Epithelial cell of prostate (primary cell): ENCODE results near the gene TIGD6.

Experiments
- DNase-seq: peaks from one replicate; pipeline ENCODE4 v3.0.0-alpha.2; 2011; ENCODE audit warnings: low read depth, low spot score
- H3K27ac ChIP-seq: fragments of 450-650 bp; 2 replicates; pipeline ENCODE4 v1.5.1; 2017; ENCODE audit warnings: mild to moderate bottlenecking

TIGD6 gene

DNA sequence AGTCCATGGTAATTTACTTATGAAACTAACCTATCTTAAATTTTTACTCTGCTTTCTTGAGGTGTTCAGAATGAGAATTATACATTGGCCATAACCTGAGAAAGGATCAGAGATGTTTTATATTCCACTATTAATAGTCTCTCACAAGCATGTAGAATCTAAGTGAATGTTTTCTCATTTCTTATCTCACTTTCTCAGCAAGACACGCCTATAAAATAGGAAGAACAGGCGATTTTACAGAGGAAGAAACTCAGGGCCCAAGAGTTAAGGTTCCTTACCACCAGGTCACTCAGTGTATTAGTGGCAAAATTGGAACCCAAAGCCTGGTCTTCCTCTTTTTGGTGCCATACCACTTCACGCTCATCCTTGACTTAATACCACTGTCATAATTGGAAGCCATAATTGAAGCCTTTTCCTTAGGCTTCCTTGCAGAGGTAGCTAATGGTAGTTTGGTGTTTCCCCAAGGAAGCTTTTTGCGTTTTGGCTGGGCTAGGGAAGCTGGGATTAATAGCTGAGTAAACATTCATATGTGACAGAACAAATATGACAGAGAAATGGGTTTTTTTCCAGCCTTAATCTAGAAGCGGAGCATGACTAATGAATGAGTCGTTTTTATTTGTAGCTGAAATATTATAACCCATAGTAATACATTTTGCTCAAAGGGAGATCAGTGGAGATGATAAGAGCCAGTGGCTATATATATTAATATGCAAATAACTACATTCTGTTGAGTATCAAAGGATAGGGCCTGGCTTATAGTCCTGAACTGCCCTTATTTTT is 17.0 kb upstream of the TIGD6 start:
- no peak for DNase-seq
- H3K27ac ChIP-seq: peak overlapping the region; percentile 49

- no peak for DNase-seq
- peak overlapping the region; percentile 49 for H3K27ac ChIP-seq
Measured at GRCh38 chr5:150016537-150016936, 16.1 kb upstream of the TIGD6 start.

GRCh38 chr5:150015415-150015814 is 15.0 kb upstream of the TIGD6 start:
- DNase-seq: no peak
- no peak overlapping the region for H3K27ac ChIP-seq

- no peak for DNase-seq
- H3K27ac ChIP-seq: no peak overlapping the region
Measured at GRCh38 chr5:150014456-150014855, 14.0 kb upstream of the TIGD6 start.

DNA sequence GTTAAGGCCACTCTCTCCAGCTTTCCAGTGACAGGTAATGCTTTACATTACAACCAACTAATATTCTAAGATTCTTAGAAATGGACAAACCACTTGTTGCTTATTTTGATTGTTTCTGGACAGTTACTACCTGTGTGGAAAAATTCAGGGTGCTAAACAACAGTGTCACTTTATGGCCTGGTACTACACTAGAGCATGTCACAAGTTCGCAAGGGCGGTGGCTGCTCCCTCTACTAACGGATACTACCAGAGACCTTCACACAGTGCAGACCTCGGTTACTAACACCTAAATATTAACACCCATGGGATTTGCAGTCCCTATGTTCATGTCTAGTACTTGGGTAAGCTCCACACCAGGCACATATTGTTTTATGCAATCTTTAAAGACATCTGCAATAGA is 13.5 kb upstream of the TIGD6 start:
- no peak for DNase-seq
- no peak overlapping the region for H3K27ac ChIP-seq

DNA sequence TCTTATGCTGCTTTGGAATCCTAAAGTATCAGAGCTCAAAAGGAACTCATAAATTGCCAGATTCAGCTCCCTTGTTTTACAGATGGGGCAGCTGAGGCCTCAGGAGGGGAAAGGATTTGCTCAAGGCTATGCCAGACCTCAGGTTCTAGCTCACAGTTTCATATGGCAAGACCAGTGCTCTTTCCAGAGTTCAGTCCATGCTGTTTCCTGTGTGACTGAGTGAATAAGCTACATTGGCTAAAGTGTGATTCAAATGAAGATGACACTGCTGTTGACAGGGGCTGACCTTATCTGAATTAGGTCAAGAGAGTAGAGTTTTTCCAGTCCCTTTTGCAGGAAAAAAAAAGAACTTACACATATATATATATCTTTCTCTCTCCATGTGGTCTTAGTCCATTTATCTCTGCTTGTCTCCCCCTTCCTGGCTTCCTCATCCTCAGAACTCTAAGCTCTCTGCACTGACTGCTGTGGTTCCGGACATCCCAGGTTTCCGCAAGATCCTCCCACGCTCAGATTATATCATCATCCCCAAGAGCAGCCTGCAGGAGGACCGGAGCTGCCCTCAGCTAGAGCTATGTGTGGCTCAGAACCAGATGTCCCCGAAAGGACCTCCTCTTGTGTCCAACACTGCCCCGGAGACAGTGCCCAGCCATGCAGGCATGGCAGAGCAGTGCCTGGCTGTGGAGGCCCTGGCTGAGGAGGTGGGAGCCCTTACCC is 9.4 kb upstream of the TIGD6 start:
- no peak for DNase-seq

DNA sequence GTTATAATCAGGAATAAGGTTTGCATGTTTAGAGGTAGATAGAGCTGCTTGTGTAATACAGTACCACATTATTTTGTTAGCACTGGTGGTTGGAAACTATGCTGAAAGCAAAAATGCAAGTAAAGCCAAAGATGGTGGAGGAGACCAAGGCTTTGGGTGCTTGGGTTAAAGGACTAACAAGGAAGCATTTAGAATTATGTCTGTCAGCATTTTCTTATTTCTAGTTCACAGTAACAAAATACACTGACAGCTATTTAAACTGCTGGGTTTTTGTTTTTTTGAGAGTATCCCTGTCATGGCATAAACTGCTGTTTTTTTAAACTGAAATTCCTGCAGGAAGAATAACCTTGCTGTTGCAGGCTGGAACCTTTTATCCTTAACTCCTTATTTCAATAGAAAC is 6.6 kb upstream of the TIGD6 start:
- no peak for DNase-seq
- H3K27ac ChIP-seq: no peak overlapping the region

More for the DNA sequence above, 9.4 kb upstream of the TIGD6 start:
- H3K27ac ChIP-seq: no peak overlapping the region

DNA sequence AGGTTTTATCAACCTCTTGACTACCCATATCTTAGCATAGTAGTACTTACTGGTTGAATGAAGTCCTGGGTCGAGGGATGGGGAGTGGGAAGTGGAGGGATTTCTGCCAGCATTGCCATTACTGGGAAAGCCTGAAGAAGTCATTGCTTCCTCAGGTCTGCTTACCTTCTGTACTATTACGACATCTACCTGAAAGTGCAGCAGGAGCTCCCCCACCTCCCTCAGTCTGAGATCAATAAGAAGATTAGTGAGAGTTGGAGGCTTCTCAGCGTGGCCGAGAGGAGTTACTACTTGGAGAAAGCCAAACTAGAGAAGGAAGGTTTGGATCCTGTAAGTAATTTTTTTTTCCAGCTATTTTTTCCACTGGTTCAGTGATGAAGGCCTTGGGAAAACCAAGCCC is 5.9 kb upstream of the TIGD6 start:
- no peak for DNase-seq
- H3K27ac ChIP-seq: no peak overlapping the region

GRCh38 chr5:150001660-150002486 is 1.4 kb upstream of the TIGD6 start:
- peak overlapping the region; percentile 96 for H3K27ac ChIP-seq
- DNase-seq: peak; percentile 27

- no peak for DNase-seq
- peak overlapping the region; percentile 96 for H3K27ac ChIP-seq
Measured at GRCh38 chr5:150000990-150001659, 671 bp upstream of the TIGD6 start.

DNA sequence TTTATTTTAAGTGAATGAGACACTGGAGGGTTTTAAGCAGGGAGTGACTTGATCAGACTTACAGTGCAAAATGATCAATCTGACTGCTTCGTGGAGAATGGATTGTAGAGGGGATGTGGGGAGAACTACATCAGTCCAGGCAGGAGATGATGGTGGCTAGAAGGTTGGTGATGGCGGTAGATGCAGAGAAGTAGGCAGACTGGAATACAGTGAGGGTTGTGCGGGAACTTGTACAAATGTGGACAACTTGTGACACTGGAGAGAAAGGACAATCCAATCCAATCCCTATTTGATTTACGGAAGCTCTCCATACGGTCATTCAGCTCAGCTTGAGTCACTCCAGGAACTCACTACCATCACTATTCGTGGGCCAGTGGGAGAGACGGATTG is 593 bp downstream of the TIGD6 start:
- H3K27ac ChIP-seq: peak overlapping the region; percentile 96
- DNase-seq: no peak

- DNase-seq: no peak
- H3K27ac ChIP-seq: peak overlapping the region; percentile 96
Measured at GRCh38 chr5:149999359-149999758, 1.1 kb downstream of the TIGD6 start.

GRCh38 chr5:149998281-149998680 is 2.2 kb downstream of the TIGD6 start:
- no peak for DNase-seq
- H3K27ac ChIP-seq: no peak overlapping the region

GRCh38 chr5:149996205-149996890 is 4.1 kb downstream of the TIGD6 start:
- DNase-seq: no peak
- no peak overlapping the region for H3K27ac ChIP-seq

DNA sequence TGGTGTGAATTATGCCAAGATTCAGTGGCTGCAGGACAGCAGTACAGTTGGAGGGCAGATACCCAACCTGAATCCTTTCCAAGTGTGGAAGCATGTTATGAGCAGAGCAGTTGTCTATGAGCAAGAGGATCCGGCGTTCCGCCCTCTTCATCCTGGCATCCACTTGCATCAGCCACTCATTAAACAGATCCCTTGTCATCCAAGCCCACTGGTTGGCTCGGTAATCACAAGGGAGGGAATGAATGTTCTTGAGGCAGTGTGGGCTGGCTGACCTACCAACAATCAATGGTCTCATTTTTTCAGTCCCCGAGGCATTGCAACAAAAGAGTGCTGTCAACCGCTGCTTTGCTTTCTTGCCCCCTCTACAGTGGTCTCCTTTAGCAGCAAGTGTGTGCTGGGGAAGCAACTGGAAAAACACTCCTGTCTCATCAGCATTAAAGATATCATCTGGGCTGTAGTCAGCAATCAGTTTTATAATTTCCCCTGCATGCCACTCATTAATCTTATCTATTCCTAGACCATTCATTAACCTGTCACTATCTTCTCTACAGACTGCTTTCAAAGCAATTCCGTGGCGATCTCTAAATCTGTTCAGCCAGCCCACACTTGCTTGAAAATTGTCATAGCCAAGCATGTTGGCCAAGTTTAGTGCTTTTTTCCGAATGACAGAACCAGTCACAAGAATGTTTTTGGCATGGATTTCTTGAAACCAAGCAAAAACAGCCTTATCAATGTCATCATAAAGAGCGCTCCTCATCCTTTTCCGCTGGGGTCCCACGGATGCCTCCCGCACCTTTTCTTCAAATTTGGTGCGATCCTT is 4.9 kb downstream of the TIGD6 start:
- DNase-seq: no peak
- no peak overlapping the region for H3K27ac ChIP-seq

DNA sequence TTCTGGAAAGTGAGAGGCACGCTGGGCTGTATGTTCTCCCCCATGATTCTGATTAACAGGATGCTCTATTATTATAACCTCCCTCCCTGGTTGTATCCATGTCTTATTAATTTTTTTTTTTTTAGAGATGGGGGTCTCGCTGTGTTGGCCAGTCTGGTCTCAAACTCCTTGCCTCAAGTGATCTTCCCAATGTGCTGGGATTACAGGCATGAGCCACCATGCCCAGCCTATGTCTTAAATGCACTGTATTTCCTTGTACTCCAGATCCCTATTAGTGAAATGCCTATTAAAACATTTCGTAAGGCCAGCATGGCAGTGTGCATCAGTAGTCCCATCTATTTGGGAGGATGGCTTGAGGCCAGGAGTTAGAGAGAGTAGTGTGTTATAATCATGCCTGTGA is 7.0 kb downstream of the TIGD6 start:
- no peak overlapping the region for H3K27ac ChIP-seq
- no peak for DNase-seq

- DNase-seq: peak; percentile 27
- no peak overlapping the region for H3K27ac ChIP-seq
Measured at GRCh38 chr5:149990518-149991376, 9.7 kb downstream of the TIGD6 start.

DNA sequence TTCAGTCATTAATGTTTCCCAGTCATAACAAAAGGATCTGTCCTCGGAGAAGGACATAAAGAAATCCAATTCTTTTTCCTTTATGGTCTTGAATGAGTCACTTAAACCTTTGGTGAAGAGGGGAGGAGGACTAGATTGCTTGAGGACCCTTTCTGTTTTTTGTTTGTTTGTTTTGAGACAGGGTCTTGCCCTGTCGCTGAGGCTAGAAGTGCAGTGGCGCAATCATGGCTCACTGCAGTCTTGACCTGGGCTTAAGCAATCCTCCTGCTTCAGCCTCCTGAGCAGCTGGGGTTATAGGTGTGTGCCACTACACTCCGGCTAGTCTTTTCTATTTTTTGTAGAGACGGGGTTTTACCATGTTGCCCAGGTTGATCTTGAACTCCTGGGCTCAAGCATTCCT is 12.3 kb downstream of the TIGD6 start:
- H3K27ac ChIP-seq: no peak overlapping the region
- no peak for DNase-seq
